GM21515 (cell line): ENCODE data around the gene CST7.
"Not testable (repeated sequence)": the region's sequence is repeated elsewhere in the genome, so short reads cannot be mapped to it uniquely, and the experiment has no call there.

Experiments used
- ATAC-seq: cut with Tn5 transposase; IDR thresholded peaks from one replicate; pipeline ENCODE4 v1.9.1; 2021; ENCODE audit not compliant: unreplicated experiment

CST7 gene, protein sequence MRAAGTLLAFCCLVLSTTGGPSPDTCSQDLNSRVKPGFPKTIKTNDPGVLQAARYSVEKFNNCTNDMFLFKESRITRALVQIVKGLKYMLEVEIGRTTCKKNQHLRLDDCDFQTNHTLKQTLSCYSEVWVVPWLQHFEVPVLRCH

GRCh38 chr20:24948939-24949679 is at the start of gene CST7:
Gene CST7, plus strand, starts transcription at chr20:24949269. Its CDS starts 237 bp downstream, at chr20:24949506.
- no peak for ATAC-seq

DNA sequence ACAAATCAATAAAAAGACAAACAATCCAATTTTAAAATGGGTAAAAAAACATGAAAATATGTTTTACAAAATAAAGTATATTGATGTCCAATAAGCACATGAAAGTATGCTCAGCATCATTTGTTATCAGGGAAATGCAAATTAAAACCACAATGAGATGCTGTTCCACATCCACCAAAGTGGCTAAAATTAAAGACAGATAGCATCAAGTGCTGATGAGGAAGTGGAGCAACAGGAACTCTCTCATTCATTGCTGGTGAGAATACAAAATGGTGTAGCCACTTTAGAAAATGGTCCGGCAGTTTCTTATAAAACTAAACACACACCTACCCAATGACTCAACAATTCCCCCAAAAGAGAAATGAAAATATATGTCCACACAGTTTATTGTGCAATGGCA is 42.3 kb upstream of the CST7 start:
- no peak for ATAC-seq

DNA sequence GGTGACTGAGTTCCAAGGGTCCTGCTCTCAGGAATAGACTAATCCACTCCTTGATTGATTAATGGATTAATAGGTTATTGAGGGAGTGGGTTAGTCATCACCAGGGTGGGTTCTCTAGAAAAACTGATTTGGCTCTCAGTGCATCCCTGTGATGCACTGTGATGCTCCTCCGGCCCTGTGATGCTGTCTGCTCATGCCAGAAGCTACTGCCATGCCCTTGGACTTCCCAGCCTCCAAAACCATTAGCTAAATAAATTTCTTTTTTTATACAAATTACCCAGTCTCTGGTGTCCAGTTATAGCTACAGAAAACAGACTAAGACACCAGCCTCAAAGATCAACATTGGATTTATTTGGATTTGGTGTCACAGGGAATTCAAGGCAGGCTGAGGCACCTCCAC is 40.4 kb upstream of the CST7 start:
- ATAC-seq = no peak

- no peak for ATAC-seq
Measured at GRCh38 chr20:24909086-24909780, 39.8 kb upstream of the CST7 start.

- no peak for ATAC-seq
Measured at GRCh38 chr20:24909861-24910260, 39.2 kb upstream of the CST7 start.

GRCh38 chr20:24910461-24910860 is 38.6 kb upstream of the CST7 start:
- no peak for ATAC-seq

- no peak for ATAC-seq
Measured at GRCh38 chr20:24911461-24911860, 37.6 kb upstream of the CST7 start.

- ATAC-seq = no peak
Measured at GRCh38 chr20:24912397-24913075, 36.5 kb upstream of the CST7 start.

DNA sequence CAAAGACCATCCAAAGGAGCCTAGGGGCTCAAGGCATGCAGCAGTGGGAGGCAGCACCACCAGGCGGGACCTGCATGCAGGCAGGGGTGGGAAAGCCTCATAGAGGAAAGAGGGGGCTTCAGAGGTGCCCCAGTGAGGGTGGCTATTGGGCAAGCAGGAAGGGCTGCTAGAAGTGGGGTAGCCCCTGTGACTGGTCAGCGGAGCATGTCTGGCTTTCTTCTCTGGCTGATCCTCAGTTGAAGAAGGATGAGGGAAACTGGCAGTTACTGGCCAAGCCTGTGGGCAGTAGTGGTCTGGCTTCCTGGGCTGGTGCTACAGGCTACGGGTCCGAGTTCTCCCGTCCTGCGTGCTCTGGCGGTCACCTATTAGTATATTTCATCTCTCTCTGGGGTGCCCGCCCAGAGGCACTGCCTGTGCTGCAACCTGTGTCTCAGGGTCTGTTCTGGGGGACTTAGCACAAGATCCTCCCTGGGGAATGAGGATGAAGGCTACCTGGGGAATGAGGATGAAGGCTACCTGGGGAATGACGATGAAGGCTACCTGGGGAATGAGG is 35.9 kb upstream of the CST7 start:
- ATAC-seq = no peak

GRCh38 chr20:24914388-24915241 is 34.5 kb upstream of the CST7 start:
- no peak for ATAC-seq

- no peak for ATAC-seq
Measured at GRCh38 chr20:24915440-24915839, 33.6 kb upstream of the CST7 start.

DNA sequence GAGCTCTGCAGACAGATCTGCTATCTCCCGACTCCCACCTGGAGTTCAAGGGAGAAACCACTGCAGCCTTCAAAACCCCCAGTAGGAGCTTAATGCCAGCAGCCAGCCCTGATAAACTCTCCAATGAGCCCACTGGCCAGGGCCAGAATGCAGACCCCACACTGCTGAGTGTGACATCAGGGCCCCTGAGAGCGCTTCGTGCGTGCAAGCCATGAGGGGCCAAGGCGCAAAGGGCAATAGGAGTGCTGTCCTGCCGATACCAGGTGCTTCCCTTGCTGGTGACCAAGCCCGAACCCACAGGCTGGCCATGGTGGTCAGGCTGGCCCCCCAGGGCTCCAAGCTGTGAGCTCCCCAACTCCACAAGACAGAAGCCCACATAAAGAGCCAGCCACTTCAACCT is 33.2 kb upstream of the CST7 start:
- no peak for ATAC-seq

DNA sequence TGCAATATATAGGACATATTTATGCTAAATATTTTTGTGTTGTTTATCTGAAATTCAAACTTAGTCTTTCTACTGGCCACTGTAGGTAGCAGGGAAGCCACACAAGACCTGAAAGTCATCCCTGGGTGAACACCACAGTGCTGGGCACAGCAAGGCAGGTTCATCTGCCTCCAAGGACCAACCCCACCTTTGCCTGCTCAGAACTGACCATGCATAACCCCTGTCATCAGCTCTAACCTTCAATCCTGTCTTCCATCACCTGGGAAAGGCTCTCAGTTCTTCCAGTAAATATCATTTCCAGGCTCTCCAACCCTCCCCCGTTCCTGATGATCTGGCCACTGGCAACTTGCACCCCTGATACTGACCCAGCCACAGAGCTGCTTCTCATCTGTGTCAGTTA is 32.7 kb upstream of the CST7 start:
- no peak for ATAC-seq

- no peak for ATAC-seq
Measured at GRCh38 chr20:24917056-24917455, 32.0 kb upstream of the CST7 start.

GRCh38 chr20:24917797-24918578 is 31.1 kb upstream of the CST7 start:
- peak; percentile 67 for ATAC-seq

- ATAC-seq = no peak
Measured at GRCh38 chr20:24918579-24919566, 30.2 kb upstream of the CST7 start.

DNA sequence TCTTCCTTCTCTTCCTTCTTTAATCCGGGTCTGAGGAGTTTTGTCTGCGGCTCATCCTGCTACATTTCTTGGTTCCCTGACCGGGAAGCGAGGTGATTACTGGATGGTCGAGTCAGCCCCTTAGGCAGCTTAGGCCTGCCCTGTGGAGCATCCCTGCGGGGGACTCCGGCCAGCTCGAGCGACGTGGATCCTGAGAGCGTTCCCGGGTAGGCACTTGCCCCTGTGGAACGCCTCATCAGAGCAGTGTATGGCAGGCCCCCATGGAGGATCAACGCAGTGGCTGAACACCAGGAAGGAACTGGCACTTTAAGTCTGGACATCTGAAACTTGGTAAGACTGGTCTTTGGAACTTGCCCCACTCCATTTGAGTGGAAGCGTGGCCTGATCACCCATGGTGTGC is 29.4 kb upstream of the CST7 start:
- ATAC-seq = not testable (repeated sequence)

DNA sequence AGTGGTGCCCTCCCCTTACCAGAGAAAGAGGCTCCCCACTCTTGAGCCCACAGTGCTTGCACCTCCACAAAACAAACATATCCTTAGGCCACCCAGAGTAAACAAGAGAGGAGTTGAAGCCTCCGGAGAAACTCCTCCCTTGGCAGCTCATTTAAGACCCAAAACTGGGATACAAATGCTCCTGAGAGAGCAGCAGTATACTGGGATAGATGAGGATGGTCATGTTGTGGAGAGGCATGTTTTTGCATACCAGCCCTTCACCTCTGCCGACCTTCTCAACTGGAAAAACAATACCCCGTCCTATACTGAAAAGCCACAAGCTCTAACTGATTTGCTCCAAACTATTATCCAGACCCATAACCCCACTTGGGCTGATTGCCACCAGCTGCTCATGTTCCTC is 28.4 kb upstream of the CST7 start:
- not testable (repeated sequence) for ATAC-seq
